ENCODE data around the gene KIAA1217.
"Not testable (repeated sequence)": the region's sequence is repeated elsewhere in the genome, so short reads cannot be mapped to it uniquely, and the experiment has no call there.

Gene KIAA1217

DNA sequence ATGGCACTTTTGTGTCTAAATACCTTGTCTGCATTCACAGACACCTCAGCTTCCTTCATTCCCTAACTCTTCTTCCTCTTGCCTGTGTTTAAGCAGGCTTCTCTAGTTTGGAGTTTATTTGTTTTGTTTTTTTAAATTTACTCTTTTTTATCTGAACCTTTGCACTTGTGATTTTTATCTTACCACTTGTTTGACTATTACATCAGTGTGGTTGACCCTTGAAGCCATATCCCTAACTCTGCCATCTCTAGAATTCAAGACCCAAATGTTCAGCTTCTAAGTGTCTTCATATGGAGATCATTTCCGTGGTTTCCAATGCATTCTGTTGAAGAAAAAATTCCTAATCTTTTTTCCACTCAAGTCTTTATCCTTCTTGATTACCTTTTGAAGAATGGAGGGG lies 233.3 kb downstream of the KIAA1217 start:
- DNase-seq = no peak

GRCh38 chr10:24442641-24443174 lies 233.8 kb downstream of the KIAA1217 start:
- DNase-seq = not testable (repeated sequence)

GRCh38 chr10:24444337-24444736 lies 235.4 kb downstream of the KIAA1217 start:
- DNase-seq = no peak

DNA sequence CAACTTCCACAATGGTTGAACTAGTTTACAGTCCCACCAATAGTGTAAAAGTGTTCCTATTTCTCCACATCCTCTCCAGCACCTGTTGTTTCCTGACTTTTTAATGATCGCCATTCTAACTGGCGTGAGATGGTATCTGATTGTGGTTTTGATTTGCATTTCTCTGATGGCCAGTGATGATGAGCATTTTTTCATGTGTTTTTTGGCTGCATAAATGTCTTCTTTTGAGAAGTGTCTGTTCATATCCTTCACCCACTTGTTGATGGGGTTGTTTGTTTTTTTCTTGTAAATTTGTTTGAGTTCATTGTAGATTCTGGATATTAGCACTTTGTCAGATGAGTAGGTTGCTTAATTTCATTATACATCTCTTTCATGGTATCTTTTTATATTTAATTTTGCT lies 237.0 kb downstream of the KIAA1217 start:
- not testable (repeated sequence) for DNase-seq

DNA sequence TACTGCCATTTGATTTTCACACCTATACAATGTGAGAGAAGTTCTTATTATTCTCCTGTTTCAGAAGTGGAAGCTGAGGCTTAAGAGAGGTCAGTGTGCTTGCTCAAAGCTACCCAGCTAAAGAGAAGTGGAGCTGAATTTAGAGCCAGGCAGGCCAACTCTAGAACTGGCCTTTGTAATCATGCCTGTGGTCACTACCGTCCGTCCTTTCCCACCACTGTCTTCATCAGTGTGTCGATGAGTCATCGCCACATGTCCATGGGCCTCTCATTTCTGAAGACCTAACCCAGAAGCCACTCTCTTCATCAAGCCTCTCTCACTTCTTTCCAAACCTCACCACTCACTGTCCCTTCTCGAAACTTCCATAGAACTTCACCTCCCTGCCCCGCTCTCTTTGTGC lies 237.8 kb downstream of the KIAA1217 start:
- DNase-seq = no peak

DNA sequence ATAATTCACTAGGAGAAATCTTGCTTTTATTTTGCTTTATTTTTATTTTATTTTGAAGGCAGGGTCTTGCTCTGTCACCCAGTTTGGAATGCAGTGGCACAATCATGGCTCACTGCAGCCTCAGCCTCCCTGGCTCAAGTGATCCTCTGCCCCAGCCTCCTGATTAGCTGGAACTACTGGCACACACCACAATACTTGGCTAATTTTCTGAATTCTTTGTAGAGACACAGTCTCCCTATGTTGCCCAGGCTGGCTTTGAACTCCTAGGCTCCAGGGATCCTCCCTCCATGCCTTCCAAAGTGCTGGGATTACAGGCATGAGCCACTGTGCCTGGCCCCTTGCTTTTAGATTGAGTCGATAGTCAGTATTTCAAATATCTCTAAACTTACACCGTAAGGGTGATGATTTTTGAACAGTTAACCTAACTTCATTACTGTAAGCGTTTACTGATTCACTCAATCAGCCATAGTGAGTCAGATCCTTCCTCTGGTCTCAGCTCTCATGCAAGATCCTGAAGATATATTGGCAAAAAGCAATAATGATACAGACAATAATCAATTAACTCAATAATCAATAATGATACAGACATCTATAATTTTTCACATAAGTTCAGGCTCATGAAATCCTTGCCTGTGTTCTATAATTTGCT lies 239.5 kb downstream of the KIAA1217 start:
- no peak for DNase-seq

GRCh38 chr10:24449321-24449740 lies 240.4 kb downstream of the KIAA1217 start:
- no peak for DNase-seq

GRCh38 chr10:24449769-24450310 lies 240.9 kb downstream of the KIAA1217 start:
- DNase-seq = no peak

DNA sequence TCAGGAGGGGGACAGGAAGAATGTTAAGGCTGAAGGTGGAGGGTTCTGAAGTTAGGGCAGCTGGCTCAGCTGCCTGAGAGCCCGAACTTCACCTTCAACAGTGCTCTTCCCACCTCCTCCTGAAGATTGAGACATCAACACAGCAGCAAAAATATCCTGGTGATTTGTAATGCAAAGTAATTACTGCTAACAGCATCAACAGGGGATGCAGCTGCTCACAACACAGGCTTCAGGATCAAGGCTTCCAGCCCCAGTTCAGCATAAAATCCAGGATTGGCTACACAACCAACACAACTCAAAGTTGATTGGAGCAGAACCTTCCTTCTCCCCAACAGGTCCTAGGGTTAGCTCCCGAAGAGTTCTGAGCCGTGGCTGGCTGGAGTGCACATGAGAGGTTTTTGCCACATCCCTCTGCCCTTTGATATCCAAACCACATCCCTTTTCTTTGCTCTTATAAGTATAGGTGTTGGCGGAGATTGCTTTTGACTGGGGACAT lies 242.4 kb downstream of the KIAA1217 start:
- no peak for DNase-seq

DNA sequence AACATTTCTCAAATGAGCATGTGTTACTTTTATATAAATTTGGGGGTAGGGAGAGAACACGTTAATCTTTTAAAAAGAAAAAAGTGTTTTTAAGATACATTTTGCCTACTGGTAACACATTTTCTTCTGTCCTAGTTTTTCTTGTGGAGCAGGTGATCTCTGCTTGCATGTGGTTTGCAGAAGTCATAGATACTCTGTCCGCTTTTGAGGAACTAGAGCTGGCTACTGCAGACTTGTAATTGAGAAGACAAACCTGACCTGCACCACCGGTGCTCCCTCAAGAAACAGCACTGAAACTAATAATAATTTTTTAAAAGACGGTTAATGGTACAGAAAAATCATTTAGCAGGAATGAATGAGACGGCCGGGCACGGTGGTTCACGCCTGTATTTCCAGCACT lies 243.1 kb downstream of the KIAA1217 start:
- no peak for DNase-seq

GRCh38 chr10:24453404-24453830 lies 244.5 kb downstream of the KIAA1217 start:
- no peak for DNase-seq

DNA sequence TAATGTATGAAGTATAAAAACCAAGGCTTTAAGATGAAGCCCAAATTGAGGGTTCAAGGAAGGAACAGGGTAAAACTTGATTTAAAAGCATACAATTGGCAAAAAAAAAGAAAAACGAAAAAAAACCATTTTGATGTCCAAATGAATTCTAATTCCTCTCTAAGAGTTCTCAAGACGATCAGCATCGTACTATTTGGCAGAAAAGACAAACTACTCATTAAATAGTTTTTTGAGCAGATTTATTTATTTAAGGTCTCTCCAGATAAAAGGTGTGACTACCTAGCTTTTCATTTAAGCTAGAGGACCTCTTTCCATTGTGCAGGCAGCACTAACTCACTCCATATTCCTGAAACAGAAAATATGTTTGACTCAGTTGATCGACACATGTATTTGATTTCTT lies 245.0 kb downstream of the KIAA1217 start:
- DNase-seq = no peak

- DNase-seq = no peak
These were observed 246.5 kb downstream of the KIAA1217 start for GRCh38 chr10:24455447-24455846.

DNA sequence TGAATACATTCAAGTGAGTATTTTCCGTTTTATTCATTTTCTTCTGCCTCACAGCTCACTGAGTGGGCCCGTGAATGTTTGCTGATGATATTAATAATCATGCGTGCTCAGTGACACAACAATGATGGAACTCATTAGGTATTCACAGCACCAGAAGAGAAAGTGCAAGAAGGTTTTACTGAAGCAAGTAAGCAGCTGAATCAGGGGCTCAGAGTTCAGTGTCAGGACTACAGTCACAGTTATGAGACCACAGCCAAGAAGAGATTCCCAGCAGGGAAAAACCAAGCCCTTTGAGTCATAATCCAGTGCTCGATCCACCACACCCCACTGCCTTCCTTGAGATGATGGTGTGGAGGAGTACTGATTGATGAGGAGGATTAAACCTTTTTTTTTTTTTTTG lies 247.4 kb downstream of the KIAA1217 start:
- no peak for DNase-seq

DNA sequence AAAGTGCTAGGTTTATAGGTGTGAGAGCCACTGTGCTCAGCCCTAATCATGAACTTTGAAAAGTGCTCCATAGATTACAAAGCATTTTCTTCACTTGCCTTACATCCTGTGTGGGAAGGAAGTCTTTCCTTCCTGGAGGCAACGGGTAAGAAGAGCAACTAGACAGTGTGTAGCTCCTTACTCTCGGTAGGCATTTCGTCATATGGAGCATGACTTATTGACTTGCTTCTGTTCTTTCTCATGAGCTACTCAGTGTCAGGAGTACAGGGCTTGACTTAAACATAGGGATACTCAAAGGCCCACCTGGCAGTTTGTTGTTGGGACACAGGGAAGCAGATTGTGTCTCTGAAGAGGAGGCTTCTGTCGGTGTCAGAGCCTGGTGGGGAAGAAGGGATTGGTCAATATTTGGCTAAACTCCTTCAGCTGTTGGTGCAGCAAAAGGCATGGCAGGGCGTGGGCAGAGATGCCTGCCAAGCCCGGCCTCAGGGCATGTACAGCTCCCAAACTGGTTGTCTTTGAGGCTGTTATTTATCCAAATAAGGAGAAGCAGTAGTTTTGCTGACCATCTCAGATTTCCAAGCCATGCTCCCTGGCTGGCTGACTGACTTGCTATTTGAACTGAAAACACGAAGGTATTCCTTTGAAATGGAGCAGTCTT lies 248.9 kb downstream of the KIAA1217 start:
- peak; percentile 44 for DNase-seq

- no peak for DNase-seq
These were observed 250.9 kb downstream of the KIAA1217 start for GRCh38 chr10:24459836-24460235.

- DNase-seq = no peak
These were observed 253.4 kb downstream of the KIAA1217 start for GRCh38 chr10:24462291-24462813.

DNA sequence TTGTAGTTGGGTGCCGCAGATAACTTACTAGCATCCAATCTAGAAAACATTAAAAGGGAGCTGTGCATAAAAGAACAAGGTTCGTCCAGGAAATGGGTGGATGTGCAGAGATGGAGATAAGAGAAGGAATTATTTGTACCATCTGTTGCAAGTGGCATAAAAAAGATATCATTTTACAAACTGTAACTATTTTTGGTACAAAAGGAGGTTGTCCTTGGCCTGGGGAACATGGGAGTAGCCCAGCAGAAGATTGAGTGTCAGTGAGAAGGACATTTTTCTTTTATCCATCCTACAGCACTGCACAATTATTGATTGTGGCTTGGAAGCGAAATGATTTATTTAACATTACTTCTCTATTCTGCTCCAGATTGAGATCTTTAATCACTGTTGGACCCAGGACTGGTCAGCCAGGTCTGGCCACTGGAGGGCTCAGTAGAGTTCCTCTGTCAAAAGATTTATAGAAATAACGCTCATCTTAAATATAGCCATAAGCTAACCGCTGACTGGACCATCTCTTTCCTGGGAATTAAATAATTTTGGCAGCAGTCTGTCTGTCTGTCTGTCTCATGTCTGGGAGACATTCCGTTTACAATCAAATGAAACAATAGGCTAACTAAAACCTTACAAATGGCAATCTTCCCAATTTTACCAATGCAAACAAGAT lies 254.1 kb downstream of the KIAA1217 start:
- DNase-seq = no peak

GRCh38 chr10:24463611-24464426 lies 254.9 kb downstream of the KIAA1217 start:
- DNase-seq = no peak

GRCh38 chr10:24465124-24465874 lies 256.4 kb downstream of the KIAA1217 start:
- DNase-seq = peak; percentile 46
